ENCODE results near the gene ZC3H15.

Gene ZC3H15

GRCh38 chr2:186543561-186544131 is 57.6 kb downstream of the ZC3H15 start:
- no peak for DNase-seq (ENCODE audit: low read depth, low spot score)
- no peak for TF ChIP-seq SUZ12 (IDR thresholded peaks at IDR 0.05; ENCODE audit: extremely low read depth, insufficient read depth, insufficient read length)
- TF ChIP-seq ZNF274 (IDR thresholded peaks at IDR 0.05; ENCODE audit: low read depth, low read length): no peak
- TF ChIP-seq YY1 (IDR thresholded peaks at IDR 0.05; ENCODE audit: insufficient read depth, insufficient read length): no peak
- Histone ChIP-seq H3K4me1 (ENCODE audit: insufficient read depth, insufficient read length) (no peaks in the 10 kb centered on the region), H3K9ac (ENCODE audit: insufficient read length, low read depth) (no peak overlapping the region), H3K36me3 (ENCODE audit: insufficient read depth, insufficient read length, low read length) (no peaks in the 10 kb centered on the region), H3K4me3 (ENCODE audit: insufficient read length, low read depth) (no peak overlapping the region), H3K9me3 (ENCODE audit: insufficient read depth, low read length) (no peaks in the 10 kb centered on the region), H3K27me3 (ENCODE audit: insufficient read depth, insufficient read length) (no peaks in the 10 kb centered on the region)

GRCh38 chr2:186544255-186544675 is 58.2 kb downstream of the ZC3H15 start:
- H3K4me1 ChIP-seq (ENCODE audit: insufficient read depth, insufficient read length): no peaks in the 10 kb centered on the region
- no peak overlapping the region for H3K4me3 ChIP-seq (ENCODE audit: insufficient read length, low read depth)
- DNase-seq (ENCODE audit: low read depth, low spot score): no peak
- TF ChIP-seq ZNF274 (IDR thresholded peaks at IDR 0.05; ENCODE audit: low read depth, low read length): no peak
- TF ChIP-seq SUZ12 (IDR thresholded peaks at IDR 0.05; ENCODE audit: extremely low read depth, insufficient read depth, insufficient read length): no peak
- no peak for TF ChIP-seq YY1 (IDR thresholded peaks at IDR 0.05; ENCODE audit: insufficient read depth, insufficient read length)
- H3K9me3 ChIP-seq (ENCODE audit: insufficient read depth, low read length): no peaks in the 10 kb centered on the region
- H3K36me3 ChIP-seq (ENCODE audit: insufficient read depth, insufficient read length, low read length): no peaks in the 10 kb centered on the region
- H3K9ac ChIP-seq (ENCODE audit: insufficient read length, low read depth): no peak overlapping the region
- H3K27me3 ChIP-seq (ENCODE audit: insufficient read depth, insufficient read length): no peaks in the 10 kb centered on the region

DNA sequence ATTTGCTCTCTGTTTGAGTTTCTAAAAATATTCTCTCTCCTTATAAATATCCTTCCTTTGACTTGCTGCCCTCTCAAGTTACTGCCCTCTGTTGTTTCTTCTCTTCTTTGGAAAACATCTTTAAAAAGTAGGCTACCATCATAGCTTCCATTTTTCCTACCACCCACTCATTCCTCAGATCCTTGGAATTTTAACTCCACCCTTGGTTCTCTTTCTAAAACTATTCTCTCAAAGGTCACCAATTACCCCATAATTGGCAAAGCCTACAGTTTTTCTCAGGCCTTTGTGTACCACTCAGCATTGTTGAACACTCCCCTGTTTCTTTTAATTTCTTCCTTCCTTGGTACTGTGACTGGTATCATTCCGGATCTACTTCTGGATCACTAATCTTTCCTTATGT is 60.8 kb downstream of the ZC3H15 start:
- H3K36me3 ChIP-seq (ENCODE audit: insufficient read depth, insufficient read length, low read length): no peaks in the 10 kb centered on the region
- H3K9me3 ChIP-seq (ENCODE audit: insufficient read depth, low read length): no peaks in the 10 kb centered on the region
- DNase-seq (ENCODE audit: low read depth, low spot score): no peak
- H3K27me3 ChIP-seq (ENCODE audit: insufficient read depth, insufficient read length): no peaks in the 10 kb centered on the region
- no peak overlapping the region for H3K9ac ChIP-seq (ENCODE audit: insufficient read length, low read depth)
- TF ChIP-seq SUZ12 (IDR thresholded peaks at IDR 0.05; ENCODE audit: extremely low read depth, insufficient read depth, insufficient read length): no peak
- TF ChIP-seq ZNF274 (IDR thresholded peaks at IDR 0.05; ENCODE audit: low read depth, low read length): no peak
- TF ChIP-seq YY1 (IDR thresholded peaks at IDR 0.05; ENCODE audit: insufficient read depth, insufficient read length): no peak
- H3K4me1 ChIP-seq (ENCODE audit: insufficient read depth, insufficient read length): no peaks in the 10 kb centered on the region
- no peak overlapping the region for H3K4me3 ChIP-seq (ENCODE audit: insufficient read length, low read depth)

DNA sequence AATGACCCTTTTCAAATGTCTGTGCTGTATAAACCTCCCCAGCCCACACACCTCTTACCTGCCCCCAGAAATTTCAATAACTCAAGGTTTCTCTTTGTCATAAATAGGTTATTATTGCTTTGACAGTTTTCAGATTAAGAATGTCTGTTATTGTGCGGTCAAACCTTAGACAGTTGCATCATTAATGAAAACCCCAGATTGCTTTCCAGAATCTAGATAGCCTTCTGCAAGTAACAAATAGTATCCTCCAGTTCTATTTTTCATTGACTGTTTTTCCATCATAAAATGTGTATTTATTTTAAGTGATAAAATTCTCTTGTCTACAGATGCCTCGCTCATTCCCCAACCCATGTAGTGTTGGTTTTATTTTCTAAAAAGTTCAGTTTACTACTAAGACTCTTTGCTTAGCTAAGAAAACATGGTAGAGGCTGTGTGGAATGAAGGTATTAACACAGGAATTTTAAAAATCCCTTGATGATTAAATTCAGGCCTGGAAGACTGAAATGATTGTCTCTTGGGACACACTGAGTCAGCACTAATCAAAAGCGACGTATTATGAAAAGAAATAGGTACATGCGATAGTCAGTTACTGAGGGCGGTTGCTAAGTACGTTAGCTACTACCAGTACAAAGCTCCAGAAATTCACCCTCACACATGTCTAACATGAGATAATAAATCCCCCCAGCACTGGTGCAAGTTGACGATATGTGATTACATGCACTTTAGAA is 65.4 kb downstream of the ZC3H15 start:
- H3K4me1 ChIP-seq (ENCODE audit: insufficient read depth, insufficient read length): no peaks in the 10 kb centered on the region
- H3K27me3 ChIP-seq (ENCODE audit: insufficient read depth, insufficient read length): no peaks in the 10 kb centered on the region
- H3K9ac ChIP-seq (ENCODE audit: insufficient read length, low read depth): no peak overlapping the region
- no peaks in the 10 kb centered on the region for H3K9me3 ChIP-seq (ENCODE audit: insufficient read depth, low read length)
- DNase-seq (ENCODE audit: low read depth, low spot score): no peak
- TF ChIP-seq YY1 (IDR thresholded peaks at IDR 0.05; ENCODE audit: insufficient read depth, insufficient read length): no peak
- TF ChIP-seq ZNF274 (IDR thresholded peaks at IDR 0.05; ENCODE audit: low read depth, low read length): no peak
- TF ChIP-seq SUZ12 (IDR thresholded peaks at IDR 0.05; ENCODE audit: extremely low read depth, insufficient read depth, insufficient read length): no peak
- no peaks in the 10 kb centered on the region for H3K36me3 ChIP-seq (ENCODE audit: insufficient read depth, insufficient read length, low read length)
- no peak overlapping the region for H3K4me3 ChIP-seq (ENCODE audit: insufficient read length, low read depth)

GRCh38 chr2:186554429-186554828 is 68.4 kb downstream of the ZC3H15 start:
- H3K27me3 ChIP-seq (ENCODE audit: insufficient read depth, insufficient read length): no peaks in the 10 kb centered on the region
- no peak for DNase-seq (ENCODE audit: low read depth, low spot score)
- no peaks in the 10 kb centered on the region for H3K36me3 ChIP-seq (ENCODE audit: insufficient read depth, insufficient read length, low read length)
- H3K9me3 ChIP-seq (ENCODE audit: insufficient read depth, low read length): no peaks in the 10 kb centered on the region
- H3K9ac ChIP-seq (ENCODE audit: insufficient read length, low read depth): no peak overlapping the region
- TF ChIP-seq SUZ12 (IDR thresholded peaks at IDR 0.05; ENCODE audit: extremely low read depth, insufficient read depth, insufficient read length): no peak
- no peak for TF ChIP-seq ZNF274 (IDR thresholded peaks at IDR 0.05; ENCODE audit: low read depth, low read length)
- no peak for TF ChIP-seq YY1 (IDR thresholded peaks at IDR 0.05; ENCODE audit: insufficient read depth, insufficient read length)
- H3K4me1 ChIP-seq (ENCODE audit: insufficient read depth, insufficient read length): no peaks in the 10 kb centered on the region
- H3K4me3 ChIP-seq (ENCODE audit: insufficient read length, low read depth): no peak overlapping the region

- H3K9ac ChIP-seq (ENCODE audit: insufficient read length, low read depth): no peak overlapping the region
- DNase-seq (ENCODE audit: low read depth, low spot score): no peak
- H3K27me3 ChIP-seq (ENCODE audit: insufficient read depth, insufficient read length): no peaks in the 10 kb centered on the region
- no peaks in the 10 kb centered on the region for H3K9me3 ChIP-seq (ENCODE audit: insufficient read depth, low read length)
- H3K4me1 ChIP-seq (ENCODE audit: insufficient read depth, insufficient read length): no peaks in the 10 kb centered on the region
- TF ChIP-seq SUZ12 (IDR thresholded peaks at IDR 0.05; ENCODE audit: extremely low read depth, insufficient read depth, insufficient read length) (no peak), YY1 (IDR thresholded peaks at IDR 0.05; ENCODE audit: insufficient read depth, insufficient read length) (no peak), ZNF274 (IDR thresholded peaks at IDR 0.05; ENCODE audit: low read depth, low read length) (no peak)
- no peaks in the 10 kb centered on the region for H3K36me3 ChIP-seq (ENCODE audit: insufficient read depth, insufficient read length, low read length)
- no peak overlapping the region for H3K4me3 ChIP-seq (ENCODE audit: insufficient read length, low read depth)
These were observed 69.0 kb downstream of the ZC3H15 start for GRCh38 chr2:186554850-186555671.

Data from NT2/D1 (cell line).